Esophagus squamous epithelium (tissue), 4 donors: ENCODE data around the gene PUS1.

Experiments used
- POLR2A ChIP-seq, 4 donors: fragments of 450-650 bp; IDR thresholded peaks; one replicate each; pipeline ENCODE4 v1.6.1; 2017; ENCODE audit warnings: antibody characterized with exemption in 4 of 4, mild to moderate bottlenecking in 4 of 4, moderate library complexity in 3 of 4
- TF ChIP-seq, protein P1 (sequence below), 6 experiments: fragments of 450-650 bp in 4 of 6; fragments of 200-600 bp in 2 of 6; sonication (generic) in 2 of 6; IDR thresholded peaks; one replicate each; pipeline ENCODE4 v1.5.1; 2016 to 2019; ENCODE audit warnings: antibody characterized with exemption in 6 of 6, mild to moderate bottlenecking in 4 of 6, moderate library complexity in 4 of 6

- TF ChIP-seq, protein P1, sequence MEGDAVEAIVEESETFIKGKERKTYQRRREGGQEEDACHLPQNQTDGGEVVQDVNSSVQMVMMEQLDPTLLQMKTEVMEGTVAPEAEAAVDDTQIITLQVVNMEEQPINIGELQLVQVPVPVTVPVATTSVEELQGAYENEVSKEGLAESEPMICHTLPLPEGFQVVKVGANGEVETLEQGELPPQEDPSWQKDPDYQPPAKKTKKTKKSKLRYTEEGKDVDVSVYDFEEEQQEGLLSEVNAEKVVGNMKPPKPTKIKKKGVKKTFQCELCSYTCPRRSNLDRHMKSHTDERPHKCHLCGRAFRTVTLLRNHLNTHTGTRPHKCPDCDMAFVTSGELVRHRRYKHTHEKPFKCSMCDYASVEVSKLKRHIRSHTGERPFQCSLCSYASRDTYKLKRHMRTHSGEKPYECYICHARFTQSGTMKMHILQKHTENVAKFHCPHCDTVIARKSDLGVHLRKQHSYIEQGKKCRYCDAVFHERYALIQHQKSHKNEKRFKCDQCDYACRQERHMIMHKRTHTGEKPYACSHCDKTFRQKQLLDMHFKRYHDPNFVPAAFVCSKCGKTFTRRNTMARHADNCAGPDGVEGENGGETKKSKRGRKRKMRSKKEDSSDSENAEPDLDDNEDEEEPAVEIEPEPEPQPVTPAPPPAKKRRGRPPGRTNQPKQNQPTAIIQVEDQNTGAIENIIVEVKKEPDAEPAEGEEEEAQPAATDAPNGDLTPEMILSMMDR (IDR thresholded peaks at IDR 0.05), result no peak
- no peak for TF ChIP-seq POLR2A (IDR thresholded peaks at IDR 0.05)
These were observed 23.4 kb upstream of the PUS1 start for GRCh38 chr12:131905630-131906091.
